Duodenal mucosa (tissue), 2 donors: ENCODE results near the gene GNRH2.
"Not testable (repeated sequence)": the region's sequence is repeated elsewhere in the genome, so short reads cannot be mapped to it uniquely, and the experiment has no call there.

ENCODE experiments used
- H3K27ac ChIP-seq: one replicate; pipeline ENCODE4 v1.7.0; 2013; ENCODE audit warnings: low read depth, low read length
- H3K27me3 ChIP-seq, 2 donors: one replicate each; pipeline ENCODE4 v1.7.0; 2013; ENCODE audit warnings: low read length in 2 of 2, control low read depth in 1 of 2; ENCODE audit not compliant: insufficient read depth in 2 of 2, control insufficient read depth in 1 of 2
- H3K36me3 ChIP-seq, 2 donors: one replicate each; pipeline ENCODE4 v1.7.0; 2013; ENCODE audit warnings: low read length in 2 of 2, control low read depth in 1 of 2; ENCODE audit not compliant: insufficient read depth in 2 of 2, control insufficient read depth in 1 of 2
- H3K4me1 ChIP-seq, 2 donors: one replicate each; pipeline ENCODE4 v1.7.0; 2013; ENCODE audit warnings: low read length in 2 of 2, control low read depth in 1 of 2; ENCODE audit not compliant: insufficient read depth in 2 of 2, control insufficient read depth in 1 of 2
- H3K4me3 ChIP-seq, 2 donors: one replicate each; pipeline ENCODE4 v1.7.0; 2013; ENCODE audit warnings: low read length in 2 of 2, low read depth in 1 of 2
- H3K9ac ChIP-seq, 2 donors: one replicate each; pipeline ENCODE4 v1.7.0; 2013; ENCODE audit warnings: low read length in 2 of 2, low read depth in 1 of 2
- H3K9me3 ChIP-seq, 2 donors: one replicate each; pipeline ENCODE4 v1.7.0; 2013; ENCODE audit warnings: low read length in 2 of 2, control low read depth in 1 of 2; ENCODE audit not compliant: control insufficient read depth in 1 of 2

Gene GNRH2

GRCh38 chr20:3072530-3073250, 29.3 kb downstream of the GNRH2 start:
- Histone ChIP-seq H3K27me3 (no peaks in the 10 kb centered on the region), H3K4me3 (peak overlapping the region; percentile 47 to 61), H3K9ac (no peak overlapping the region), H3K4me1 (peaks cover 5 to 23% of the 10 kb centered on the region in 2 donors), H3K36me3 (no peaks in the 10 kb centered on the region), H3K27ac (no peak overlapping the region), H3K9me3 (no peaks in the 10 kb centered on the region)

- not testable (repeated sequence) for H3K9ac ChIP-seq, H3K36me3 ChIP-seq, H3K27ac ChIP-seq, H3K4me3 ChIP-seq, H3K9me3 ChIP-seq, H3K27me3 ChIP-seq
- peaks cover 5 to 23% of the 10 kb centered on the region in 2 donors for H3K4me1 ChIP-seq
Measured at GRCh38 chr20:3073251-3073643, 29.8 kb downstream of the GNRH2 start.

GRCh38 chr20:3074812-3075211, 31.4 kb downstream of the GNRH2 start:
- no peaks in the 10 kb centered on the region for H3K36me3 ChIP-seq
- no peak overlapping the region for H3K4me3 ChIP-seq
- no peak overlapping the region for H3K27ac ChIP-seq
- no peak overlapping the region for H3K9ac ChIP-seq
- no peaks in the 10 kb centered on the region for H3K9me3 ChIP-seq
- peaks cover 5 to 23% of the 10 kb centered on the region in 2 donors for H3K4me1 ChIP-seq
- peaks cover 0 to 5% of the 10 kb centered on the region in 2 donors for H3K27me3 ChIP-seq

GRCh38 chr20:3075315-3075714, 31.9 kb downstream of the GNRH2 start:
- not testable (repeated sequence) for H3K9me3 ChIP-seq, H3K9ac ChIP-seq, H3K27ac ChIP-seq, H3K36me3 ChIP-seq, H3K27me3 ChIP-seq, H3K4me3 ChIP-seq
- H3K4me1 ChIP-seq, result peaks cover 5 to 23% of the 10 kb centered on the region in 2 donors

GRCh38 chr20:3077618-3078134, 34.3 kb downstream of the GNRH2 start:
- no peaks in the 10 kb centered on the region for H3K9me3 ChIP-seq
- peaks cover 0 to 11% of the 10 kb centered on the region in 2 donors for H3K4me1 ChIP-seq
- H3K27me3 ChIP-seq, result peaks cover 17 to 22% of the 10 kb centered on the region in 2 donors
- H3K4me3 ChIP-seq, result no peak overlapping the region
- no peak overlapping the region for H3K27ac ChIP-seq
- no peak overlapping the region for H3K9ac ChIP-seq
- H3K36me3 ChIP-seq, result no peaks in the 10 kb centered on the region

GRCh38 chr20:3080939-3081388, 37.5 kb downstream of the GNRH2 start:
- H3K9me3 ChIP-seq, result no peaks in the 10 kb centered on the region
- H3K27me3 ChIP-seq, result peaks cover 33 to 37% of the 10 kb centered on the region in 2 donors
- no peak overlapping the region for H3K27ac ChIP-seq
- H3K36me3 ChIP-seq, result no peaks in the 10 kb centered on the region
- H3K4me3 ChIP-seq, result no peak overlapping the region
- no peaks in the 10 kb centered on the region for H3K4me1 ChIP-seq
- no peak overlapping the region for H3K9ac ChIP-seq

- no peaks in the 10 kb centered on the region for H3K9me3 ChIP-seq
- H3K36me3 ChIP-seq, result no peaks in the 10 kb centered on the region
- peaks cover 33 to 37% of the 10 kb centered on the region in 2 donors for H3K27me3 ChIP-seq
- H3K27ac ChIP-seq, result no peak overlapping the region
- no peaks in the 10 kb centered on the region for H3K4me1 ChIP-seq
- H3K9ac ChIP-seq, result no peak overlapping the region
- no peak overlapping the region for H3K4me3 ChIP-seq
Measured at GRCh38 chr20:3081641-3082040, 38.2 kb downstream of the GNRH2 start.

- Histone ChIP-seq H3K9me3 (no peaks in the 10 kb centered on the region), H3K27me3 (peaks cover 33 to 37% of the 10 kb centered on the region in 2 donors), H3K4me1 (no peaks in the 10 kb centered on the region), H3K27ac (no peak overlapping the region), H3K36me3 (no peaks in the 10 kb centered on the region), H3K9ac (no peak overlapping the region), H3K4me3 (peak overlapping the region in 1 of 2 donors; percentile 36)
Measured at GRCh38 chr20:3082306-3082951, 39.0 kb downstream of the GNRH2 start.

- Histone ChIP-seq H3K36me3 (no peaks in the 10 kb centered on the region), H3K4me3 (peak overlapping the region; percentile 22 to 28), H3K9ac (no peak overlapping the region), H3K27ac (no peak overlapping the region), H3K27me3 (peaks cover 33 to 37% of the 10 kb centered on the region in 2 donors), H3K9me3 (no peaks in the 10 kb centered on the region), H3K4me1 (no peaks in the 10 kb centered on the region)
Measured at GRCh38 chr20:3082955-3083952, 39.8 kb downstream of the GNRH2 start.
